Measurements from ENCODE around the gene FLCN. TPM values are rescaled to one million over a fixed set of nuclear protein-coding genes. Genes with fewer than 3 reads are reported as not detected.

The FLCN gene
- polyA plus RNA-seq, 2 of the 4 experiments (the other 2 are of a cell fraction) = 14.2 to 25.1 TPM

- TF ChIP-seq MAZ (IDR thresholded peaks at IDR 0.05; ENCODE audit: borderline replicate concordance, low read depth, low read length) (peak; percentile 74; the same call in 1 of the 2 replicates), REST (IDR thresholded peaks at IDR 0.05) (no peak), SMC3 (IDR thresholded peaks at IDR 0.05) (no peak), HOXB5 (CRISPR knock-in tag; IDR thresholded peaks at IDR 0.05) (no peak; the same call in 1 of the 2 replicates)
These were observed 30.6 kb downstream of the FLCN start, which contains the start of gene PLD6 (continued) for GRCh38 chr17:17206124-17206912.

GRCh38 chr17:17205368-17206123 is 31.4 kb downstream of the FLCN start:
- no peaks in the 10 kb centered on the region for H3K9me3 ChIP-seq
- ChIA-PET POLR2A (interaction anchor here (1.4 kb wide), 1 partner anchor 14 kb away, joined by 3 read pairs; no protein-coding TSS in a partner anchor), CTCF (interaction anchor here (0.6 to 2.0 kb wide), 5 partner anchors 13 to 429 kb away, joined by 3 to 5 read pairs (median 3); no protein-coding TSS in a partner anchor)
- DNase-seq (ENCODE audit: low read depth in 1 of 2, low spot score in 1 of 2) (peak; percentile 65 to 76), ATAC-seq (peak; percentile 44 to 75), FAIRE-seq (no peak)
- H3K4me1 ChIP-seq = peaks cover 19% of the 10 kb centered on the region
- H3K4me2 ChIP-seq = peak overlapping the region; percentile 99
- H3K27ac ChIP-seq = peak overlapping the region; percentile 84 to 89
- H3K4me3 ChIP-seq = peak overlapping the region; percentile 78
- WGBS (ENCODE audit: missing lambda C conversion rate) = 2% methylated on average over 41 of the region's 70 CpGs
- 0 out of 2 replicates have a peak, but pooled peaks have one; percentile 80 for TF ChIP-seq RNF2 (IDR thresholded peaks at IDR 0.05; ENCODE audit: borderline replicate concordance, low read depth)
- TF ChIP-seq MAZ (IDR thresholded peaks at IDR 0.05; ENCODE audit: borderline replicate concordance, low read depth, low read length) = no peak
- peak; percentile 91; the same call in 1 of the 2 replicates for TF ChIP-seq PHF8 (IDR thresholded peaks at IDR 0.05; ENCODE audit: borderline replicate concordance, low read depth)
- TF ChIP-seq REST (IDR thresholded peaks at IDR 0.05) = no peak
- TF ChIP-seq HEYL (CRISPR knock-in tag; IDR thresholded peaks at IDR 0.05) = no peak
- peak; percentile 39; the same call in 1 of the 2 replicates for TF ChIP-seq HOXB13 (CRISPR knock-in tag; IDR thresholded peaks at IDR 0.05; ENCODE audit: low read depth)

GRCh38 chr17:17204635-17205231 is 32.2 kb downstream of the FLCN start:
- Histone ChIP-seq H3K9me3 (no peaks in the 10 kb centered on the region), H3K4me2 (peak overlapping the region; percentile 99), H3K4me1 (peaks cover 19% of the 10 kb centered on the region), H3K27ac (peak overlapping the region; percentile 84 to 89), H3K4me3 (peak overlapping the region; percentile 78)
- POLR2A ChIA-PET = interaction anchor here (1.4 kb wide), 1 partner anchor 13 kb away, joined by 3 read pairs; no protein-coding TSS in a partner anchor
- no peak for FAIRE-seq
- no peak for DNase-seq (ENCODE audit: low read depth in 1 of 2, low spot score in 1 of 2)
- WGBS (ENCODE audit: missing lambda C conversion rate) = 92% methylated on average over 14 of the region's 14 CpGs
- CTCF ChIA-PET = interaction anchor here (1.0 to 1.5 kb wide), 3 partner anchors 25 to 163 kb away, joined by 3 to 4 read pairs (median 3); no protein-coding TSS in a partner anchor
- peak in 1 of 2 experiments; percentile 1; a peak in 1 of 6 replicates for ATAC-seq
- TF ChIP-seq CEBPB (IDR thresholded peaks at IDR 0.05) = no peak
- TF ChIP-seq KDM5A (IDR thresholded peaks at IDR 0.05) = no peak
- no peak for TF ChIP-seq HEYL (CRISPR knock-in tag; IDR thresholded peaks at IDR 0.05)
- TF ChIP-seq FOSL2 (IDR thresholded peaks at IDR 0.05) = no peak
- TF ChIP-seq FOSL2 (CRISPR knock-in tag; IDR thresholded peaks at IDR 0.05) = no peak
- no peak for TF ChIP-seq USF2 (IDR thresholded peaks at IDR 0.05)
- TF ChIP-seq RCOR1 (IDR thresholded peaks at IDR 0.05; ENCODE audit: low read depth, low read length) = no peak
- TF ChIP-seq HOXB13 (CRISPR knock-in tag; IDR thresholded peaks at IDR 0.05; ENCODE audit: low read depth) = no peak
- TF ChIP-seq MAZ (IDR thresholded peaks at IDR 0.05; ENCODE audit: borderline replicate concordance, low read depth, low read length) = no peak
- no peak for TF ChIP-seq CTCF (IDR thresholded peaks at IDR 0.05)
- TF ChIP-seq HOXB5 (CRISPR knock-in tag; IDR thresholded peaks at IDR 0.05) = no peak
- TF ChIP-seq EHMT2 (IDR thresholded peaks at IDR 0.05; ENCODE audit: low read depth) = no peak
- TF ChIP-seq NPAS2 (CRISPR knock-in tag; IDR thresholded peaks at IDR 0.05; ENCODE audit: borderline replicate concordance) = no peak
- no peak for TF ChIP-seq RARB (CRISPR knock-in tag; IDR thresholded peaks at IDR 0.05)

Measured in A549 (cell line).